Cortex of kidney (tissue), 1 donor: Measurements from ENCODE around the gene POU2F2.

Experiments used
- DNase-seq: peaks from one replicate; lab custom pipeline; 2025; lab: John Stamatoyannopoulos, UW

Gene POU2F2

GRCh38 chr19:42154471-42155323 is 22.5 kb upstream of the POU2F2 start:
- DNase-seq: no peak

- DNase-seq: no peak
These were observed 21.6 kb upstream of the POU2F2 start for GRCh38 chr19:42153672-42154433.

DNA sequence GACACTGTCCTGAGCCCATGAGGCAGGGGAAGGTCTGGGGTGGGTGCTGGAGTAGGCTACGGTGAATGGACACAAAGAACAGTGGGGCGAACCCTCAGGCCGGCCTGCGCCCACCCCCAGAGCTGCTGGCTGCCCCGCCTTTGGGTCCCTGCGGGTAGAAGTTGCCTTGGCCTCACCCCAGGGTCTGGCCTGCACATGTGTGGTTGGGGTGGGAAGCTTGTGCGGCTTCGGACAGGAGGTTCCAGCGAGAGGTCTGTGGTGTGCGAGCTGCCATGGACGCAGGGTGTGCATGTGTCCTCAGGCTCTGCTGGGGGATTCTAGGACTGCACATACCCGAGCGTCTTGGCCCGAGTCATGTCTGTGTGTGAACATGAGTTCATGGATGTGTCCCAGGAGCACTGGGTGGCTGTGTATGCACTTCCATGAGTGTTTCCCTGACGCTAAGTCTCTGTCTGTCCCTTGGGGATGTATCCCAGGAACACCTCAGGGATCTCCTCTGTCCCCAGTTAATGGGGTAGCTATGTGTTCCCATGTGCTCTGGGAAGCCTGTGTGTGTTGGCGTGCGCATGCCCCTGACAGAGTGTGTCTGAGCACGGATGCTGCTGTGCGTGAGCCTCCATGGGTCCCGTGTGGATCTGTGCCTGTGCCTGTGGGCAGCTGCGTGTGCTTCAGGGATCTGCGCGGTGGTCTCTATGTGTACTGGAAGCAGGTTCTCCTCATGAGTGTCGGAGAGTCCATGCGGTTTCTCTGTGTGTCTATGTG is 20.8 kb upstream of the POU2F2 start:
- no peak for DNase-seq

- no peak for DNase-seq
These were observed 19.8 kb upstream of the POU2F2 start for GRCh38 chr19:42151782-42152684.

- no peak for DNase-seq
These were observed 18.7 kb upstream of the POU2F2 start for GRCh38 chr19:42150911-42151361.

DNA sequence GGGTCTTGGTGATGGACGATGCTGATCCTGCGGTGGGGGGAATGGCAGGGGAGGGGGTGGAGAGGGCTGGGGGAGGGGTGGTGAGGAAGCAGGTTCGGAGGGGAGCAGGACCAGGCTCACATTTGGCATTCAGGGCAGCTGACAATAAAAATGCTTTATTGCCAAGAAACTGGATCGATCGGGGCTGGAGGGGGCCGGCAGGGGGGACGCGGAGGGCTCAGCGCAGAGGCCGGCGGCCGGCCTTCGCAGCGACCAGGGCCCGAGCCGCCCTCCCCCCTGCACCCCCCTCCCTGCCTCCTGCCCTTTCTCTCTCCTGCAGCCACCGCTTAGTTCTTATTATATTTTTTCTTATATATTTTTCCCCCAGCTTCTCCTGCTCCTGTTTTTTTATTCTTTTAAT is 18.1 kb upstream of the POU2F2 start:
- DNase-seq: no peak

DNA sequence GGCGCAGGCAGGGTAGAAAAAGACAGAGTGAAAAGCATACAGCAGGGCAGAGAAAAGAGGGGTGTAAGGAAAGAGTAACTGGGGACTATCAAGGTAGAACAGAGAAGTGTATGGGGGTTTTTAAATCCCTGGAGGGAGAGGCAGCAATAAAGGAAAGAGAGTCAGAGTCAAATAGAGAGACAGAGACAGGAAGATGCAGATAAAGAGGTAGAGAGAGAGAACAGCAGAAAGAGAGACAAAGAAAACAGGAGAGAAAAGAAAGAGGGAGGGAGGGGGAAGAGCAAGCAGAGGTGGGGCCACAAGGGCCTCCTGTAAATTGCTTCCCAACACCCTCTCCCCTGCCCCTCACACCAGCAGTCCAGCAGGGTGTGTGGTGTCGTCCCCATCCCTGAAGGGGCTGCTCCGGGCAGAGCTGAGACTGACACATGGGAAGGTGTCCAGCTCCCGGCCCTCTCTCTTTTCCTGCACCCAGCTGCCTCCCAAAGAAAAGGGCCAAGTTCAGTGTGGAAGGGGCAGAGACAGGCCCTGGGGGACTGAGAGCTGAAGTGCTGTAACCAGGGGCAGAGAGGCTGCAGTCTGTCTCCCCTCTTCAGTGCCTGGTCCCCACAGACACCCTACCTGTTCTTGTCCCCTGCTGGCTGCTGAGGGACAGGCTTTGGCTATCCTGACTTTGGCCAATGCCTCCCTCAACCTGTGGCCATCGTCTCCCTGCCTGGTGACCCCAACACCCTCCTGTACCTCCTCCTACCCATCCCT is 17.4 kb upstream of the POU2F2 start:
- no peak for DNase-seq

GRCh38 chr19:42148266-42148665 is 16.0 kb upstream of the POU2F2 start:
- DNase-seq: no peak

- no peak for DNase-seq
These were observed 11.3 kb upstream of the POU2F2 start for GRCh38 chr19:42143341-42144234.

DNA sequence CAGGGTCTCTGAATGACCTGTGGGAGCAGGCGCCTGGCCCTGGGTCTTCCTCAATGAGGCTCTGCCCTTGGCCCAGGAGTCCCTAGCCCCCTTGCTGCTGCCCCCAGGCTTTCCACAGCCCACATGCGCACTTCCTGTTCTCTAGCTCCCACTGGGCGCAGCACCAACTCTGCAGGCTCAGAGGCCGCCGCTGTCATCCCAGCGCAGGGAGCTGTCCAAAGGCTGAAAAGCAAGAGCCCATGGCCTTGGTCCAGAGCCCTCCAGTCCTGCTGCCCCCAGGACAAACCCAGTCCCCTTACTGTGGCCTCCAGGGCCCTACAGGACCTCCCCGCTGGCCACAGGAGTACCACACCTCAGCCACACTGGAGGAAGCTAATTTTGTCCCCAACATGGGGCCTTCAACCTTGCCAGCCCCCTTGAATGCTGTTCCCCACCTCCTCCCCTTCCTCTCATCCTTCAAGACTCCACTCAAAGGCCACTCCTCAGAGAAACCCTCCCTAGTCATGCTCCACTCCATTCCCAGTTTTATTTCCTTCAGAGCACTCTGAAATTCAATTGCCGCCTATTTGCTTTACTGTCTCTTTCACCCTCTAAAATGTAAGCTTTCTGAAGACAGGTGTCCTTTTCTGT is 8.0 kb upstream of the POU2F2 start:
- DNase-seq: no peak

GRCh38 chr19:42134535-42135070 is 2.4 kb upstream of the POU2F2 start:
- no peak for DNase-seq

DNA sequence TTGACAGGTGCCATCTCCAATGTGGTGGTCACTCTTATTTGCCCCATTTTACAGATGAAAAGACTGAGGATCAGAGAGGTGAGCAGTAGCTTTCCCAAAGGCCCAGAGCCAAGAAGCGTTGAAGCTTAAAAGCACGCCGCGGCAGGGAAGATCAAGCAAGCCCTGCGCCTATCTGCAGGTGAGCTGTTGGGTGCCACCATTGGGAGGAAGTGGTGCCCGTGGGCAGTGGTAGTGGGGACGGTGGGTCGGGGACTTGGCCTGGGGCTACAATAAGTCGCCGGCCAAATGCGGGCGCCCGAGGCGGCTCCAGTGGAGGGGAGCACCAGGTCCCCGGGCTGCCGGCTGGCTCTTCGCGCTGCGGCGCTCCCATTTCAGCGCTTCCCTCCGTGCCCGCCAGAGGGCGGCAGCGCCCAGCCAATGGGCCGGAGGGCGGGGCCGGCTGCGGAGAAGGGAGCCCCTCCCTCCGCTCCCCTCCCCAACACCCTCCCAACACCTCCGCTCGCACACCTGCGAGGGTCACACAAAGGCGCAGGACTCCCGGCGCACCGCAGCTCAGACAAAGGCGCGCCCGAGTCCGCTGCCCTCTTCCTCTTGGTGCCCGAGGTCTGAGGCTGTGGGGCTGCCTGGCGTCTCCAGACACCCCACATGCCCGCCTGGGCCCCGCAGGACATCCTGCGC is 744 bp upstream of the POU2F2 start:
- DNase-seq: no peak

DNA sequence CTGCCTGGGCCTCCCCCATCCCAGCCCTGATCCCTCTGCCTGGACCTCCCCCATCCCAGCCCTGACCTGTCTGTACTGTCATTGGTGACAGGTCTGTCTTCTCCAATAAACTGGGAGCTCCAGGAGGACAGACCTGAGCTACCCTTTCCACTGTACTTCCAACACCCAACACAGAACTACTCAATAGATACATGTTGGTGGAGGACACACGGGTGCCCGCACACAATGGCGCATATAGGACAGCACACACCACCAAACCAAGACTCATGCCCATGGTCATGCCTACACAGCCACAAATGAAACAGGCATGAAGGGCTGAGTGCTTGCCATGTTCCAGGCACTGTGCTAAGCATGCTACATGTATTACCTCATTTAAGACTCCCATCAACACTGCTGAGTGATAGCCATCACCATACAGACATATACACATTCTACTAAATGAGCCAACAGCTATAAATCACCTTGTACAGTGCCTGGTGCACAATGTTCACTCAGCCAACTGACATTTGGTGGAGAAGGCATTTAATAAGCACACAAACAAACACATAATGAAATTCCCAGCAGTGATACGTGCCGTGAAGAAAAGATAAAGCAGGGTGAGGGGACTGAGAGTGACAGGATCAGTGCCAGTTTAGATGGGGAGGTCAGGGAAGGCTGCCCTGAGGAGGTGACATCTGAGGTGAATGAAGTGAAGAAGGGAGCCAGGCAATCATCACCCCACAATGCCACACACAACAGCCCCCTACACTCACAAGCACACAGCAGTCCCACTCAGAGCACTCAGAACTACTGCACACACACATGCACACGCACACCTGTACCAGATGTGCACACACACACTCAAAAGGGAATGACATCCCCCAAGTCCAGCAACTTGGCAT is 857 bp downstream of the POU2F2 start:
- no peak for DNase-seq

DNA sequence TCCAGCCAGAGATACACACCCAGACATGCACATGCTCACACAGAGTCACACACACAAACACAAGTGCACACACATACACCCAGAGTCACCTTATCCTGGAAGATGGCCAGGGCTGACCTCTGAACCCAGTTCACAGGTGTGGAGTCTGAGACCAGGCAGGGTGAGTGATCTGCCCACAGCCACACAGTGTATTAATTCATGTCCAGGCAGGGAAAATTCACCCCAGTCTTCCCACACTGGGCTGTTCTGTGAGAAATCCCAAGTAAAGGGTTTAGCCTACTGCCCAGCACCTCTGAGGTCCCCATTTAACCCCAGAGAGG is 2.0 kb downstream of the POU2F2 start:
- DNase-seq: no peak

DNA sequence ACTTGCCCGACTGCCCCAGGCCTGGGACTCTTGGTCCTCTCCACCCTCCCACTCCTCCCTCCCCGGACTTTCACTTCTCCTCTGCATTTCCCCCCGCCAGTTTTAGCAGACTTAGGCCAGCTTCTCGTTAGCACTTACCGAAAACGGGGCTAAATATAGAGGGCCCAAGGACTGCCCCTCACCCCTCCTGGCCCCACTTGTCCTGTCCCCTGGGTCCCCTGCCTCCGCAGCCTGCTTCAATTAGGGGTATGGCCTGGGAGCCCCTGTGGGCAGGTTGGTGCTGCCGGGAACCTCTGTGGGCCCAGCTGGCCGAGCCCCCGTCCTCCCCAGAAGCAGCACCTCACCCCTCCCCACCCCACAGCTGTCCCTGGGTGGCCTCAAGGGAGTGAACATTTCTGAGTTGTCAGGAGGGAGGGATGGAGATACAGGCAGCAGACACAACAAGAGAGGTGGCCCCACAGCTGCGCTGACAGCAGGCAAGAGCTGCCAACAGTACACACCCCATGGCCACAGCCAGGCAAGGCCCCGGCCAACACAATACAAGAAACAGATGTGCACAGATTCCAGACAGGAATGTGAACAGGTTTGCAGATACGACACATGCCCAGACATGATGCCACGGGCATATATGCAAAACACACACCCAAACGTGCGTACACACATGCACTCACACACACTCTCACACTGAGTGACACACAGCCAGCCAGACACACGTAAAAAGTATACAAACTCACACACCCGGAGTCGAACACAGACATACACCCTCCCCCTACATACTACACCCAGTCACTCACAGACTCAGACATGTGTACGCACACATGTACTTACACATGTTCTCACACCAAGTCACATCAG is 2.6 kb downstream of the POU2F2 start:
- DNase-seq: no peak

DNA sequence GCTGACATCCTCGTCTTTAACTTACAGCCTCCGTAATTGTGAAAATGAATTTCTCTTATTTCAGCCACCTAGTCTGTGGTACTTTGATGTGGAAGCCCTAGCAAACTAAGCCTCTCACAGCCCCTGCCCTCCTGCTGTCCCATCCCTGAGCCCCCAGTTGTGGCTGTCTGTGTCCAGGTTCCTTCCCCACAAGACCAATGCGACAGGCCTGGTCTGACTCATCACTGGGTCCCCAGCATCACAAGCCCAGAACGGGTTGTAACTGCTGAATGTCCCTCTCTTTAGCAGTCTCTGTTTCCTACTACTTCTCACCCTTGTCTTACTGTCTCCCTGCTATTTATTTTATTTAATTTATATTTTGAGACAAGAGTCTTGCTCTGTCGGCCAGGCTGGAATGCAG is 5.7 kb downstream of the POU2F2 start:
- DNase-seq: no peak

- no peak for DNase-seq
These were observed 6.7 kb downstream of the POU2F2 start for GRCh38 chr19:42125536-42125935.
